GM23338 (cell line): ENCODE measurements around the gene AP2B1. TPM values are rescaled to one million over a fixed set of nuclear protein-coding genes. Genes with fewer than 3 reads are reported as not detected.
A peak's percentile ranks its signal among the peaks of the same experiment; 100 is the strongest.

Experiments used
- ATAC-seq: fragments of 200-7000 bp; cut with Tn5 transposase; 3 replicates; pipeline ENCODE4 v1.9.1; 2020
- DNase-seq: peaks from one replicate; pipeline ENCODE4 v3.0.0-alpha.2; 2015; ENCODE audit warnings: low spot score
- H2AFZ ChIP-seq: fragments of 200-600 bp; sonication (generic); 2 replicates; pipeline ENCODE4 v1.8.0; 2016; ENCODE audit warnings: antibody characterized with exemption, mild to moderate bottlenecking, moderate library complexity
- H3F3A ChIP-seq: fragments of 200-600 bp; sonication (generic); replicated peaks from 2 replicates; pipeline ENCODE4 v1.8.0; 2017; ENCODE audit warnings: antibody characterized with exemption, mixed run types, low read depth
- H3K27ac ChIP-seq: fragments of 200-600 bp; sonication (generic); 2 replicates; pipeline ENCODE4 v1.6.1; 2016; ENCODE audit warnings: low read depth
- H3K27me3 ChIP-seq: fragments of 200-600 bp; sonication (generic); 2 replicates; pipeline ENCODE4 v1.8.0; 2016; ENCODE audit warnings: mild to moderate bottlenecking, mixed run types, moderate library complexity; ENCODE audit not compliant: insufficient read depth
- H3K36me3 ChIP-seq: fragments of 200-600 bp; sonication (generic); 2 replicates; pipeline ENCODE4 v1.8.0; 2016; ENCODE audit warnings: mild to moderate bottlenecking; ENCODE audit not compliant: insufficient read depth
- H3K4me1 ChIP-seq: fragments of 200-600 bp; sonication (generic); 2 replicates; pipeline ENCODE4 v1.8.0; 2016; ENCODE audit warnings: mild to moderate bottlenecking, moderate library complexity; ENCODE audit not compliant: insufficient read depth
- H3K4me2 ChIP-seq: fragments of 200-600 bp; sonication (generic); 2 replicates; pipeline ENCODE4 v1.7.1; 2017; ENCODE audit warnings: mixed run types
- H3K4me3 ChIP-seq: fragments of 200-600 bp; sonication (generic); 2 replicates; pipeline ENCODE4 v1.6.1; 2016; ENCODE audit warnings: mixed run types
- H3K79me2 ChIP-seq: fragments of 200-600 bp; sonication (generic); replicated peaks from 2 replicates; pipeline ENCODE4 v1.8.0; 2017; ENCODE audit warnings: mild to moderate bottlenecking; ENCODE audit not compliant: insufficient read depth
- H3K9me2 ChIP-seq: fragments of 200-600 bp; sonication (generic); 2 replicates; pipeline ENCODE4 v1.8.0; 2017; ENCODE audit not compliant: insufficient read depth
- H4K20me1 ChIP-seq: fragments of 200-600 bp; sonication (generic); replicated peaks from 2 replicates; pipeline ENCODE4 v1.8.0; 2017; ENCODE audit warnings: mild to moderate bottlenecking; ENCODE audit not compliant: insufficient read depth
- H3K27ac Mint-ChIP-seq: 2 replicates; pipeline ENCODE4 v1.8.0; 2020; ENCODE audit warnings: inconsistent platforms, mild to moderate bottlenecking, moderate library complexity, mixed read lengths
- H3K27me3 Mint-ChIP-seq: 3 replicates; pipeline ENCODE4 v1.8.0; 2022; ENCODE audit warnings: low read depth, mild to moderate bottlenecking, moderate library complexity, mixed read lengths, inconsistent platforms; ENCODE audit not compliant: insufficient read depth, poor library complexity
- H3K36me3 Mint-ChIP-seq: 3 replicates; pipeline ENCODE4 v1.8.0; 2021; ENCODE audit warnings: low read depth, mild to moderate bottlenecking, inconsistent platforms, moderate library complexity, mixed read lengths
- H3K4me1 Mint-ChIP-seq: 3 replicates; pipeline ENCODE4 v1.8.0; 2020; ENCODE audit warnings: mild to moderate bottlenecking, inconsistent platforms, mixed read lengths
- H3K4me3 Mint-ChIP-seq: 3 replicates; pipeline ENCODE4 v1.8.0; 2021; ENCODE audit warnings: moderate library complexity, mild to moderate bottlenecking, inconsistent platforms, mixed read lengths
- H3K9me3 Mint-ChIP-seq: 3 replicates; pipeline ENCODE4 v1.8.0; 2020; ENCODE audit warnings: moderate library complexity, mild to moderate bottlenecking, inconsistent platforms, mixed read lengths
- CREB1 ChIP-seq: fragments of 250-450 bp; sonication (Bioruptor Pico); IDR thresholded peaks from 2 replicates; pipeline ENCODE4 v1.5.0; 2020; ENCODE audit warnings: low read depth, mild to moderate bottlenecking, moderate library complexity
- EZH2 ChIP-seq: fragments of 200-600 bp; sonication (generic); IDR thresholded peaks from one replicate; pipeline ENCODE4 v1.8.0; 2017; ENCODE audit warnings: antibody characterized with exemption, mild to moderate bottlenecking, low read depth; ENCODE audit not compliant: unreplicated experiment
- EZH2phosphoT487 ChIP-seq: fragments of 200-600 bp; sonication (generic); IDR thresholded peaks from one replicate; pipeline ENCODE4 v1.8.1; 2018; ENCODE audit warnings: antibody characterized with exemption; ENCODE audit not compliant: unreplicated experiment
- NANOG ChIP-seq: IDR thresholded peaks from 2 replicates; pipeline ENCODE4 v1.6.1; 2016; ENCODE audit warnings: antibody characterized with exemption, borderline replicate concordance
- polyA plus RNA-seq: library from polyadenylated mRNA; unstranded; fragments of >200 nt; fragmentation: Nextera tagmentation; extraction: Ambion mirVana; gene quantifications from 2 replicates; pipeline ENCODE4 v1.2.1, GENCODE V29; 2016
- total RNA-seq: library from RNA; depleted of rRNA; stranded (reverse); fragments of >200 nt; shearing (Covaris generic); gene quantifications from 2 replicates; pipeline ENCODE4 v1.2.3, GENCODE V29; 2014
- TF ChIP-seq, protein P1 (sequence below): fragments of 250-450 bp; sonication (Bioruptor Pico); IDR thresholded peaks from 2 replicates; pipeline ENCODE4 v1.5.0; 2020; ENCODE audit warnings: mild to moderate bottlenecking, moderate library complexity

The AP2B1 gene
- total and polyA plus RNA-seq, 2 experiments from 2014 or later = 89.7 to 144 TPM

GRCh38 chr17:35731917-35732805, 145.0 kb downstream of the AP2B1 start (continued):
- TF ChIP-seq, protein P1, sequence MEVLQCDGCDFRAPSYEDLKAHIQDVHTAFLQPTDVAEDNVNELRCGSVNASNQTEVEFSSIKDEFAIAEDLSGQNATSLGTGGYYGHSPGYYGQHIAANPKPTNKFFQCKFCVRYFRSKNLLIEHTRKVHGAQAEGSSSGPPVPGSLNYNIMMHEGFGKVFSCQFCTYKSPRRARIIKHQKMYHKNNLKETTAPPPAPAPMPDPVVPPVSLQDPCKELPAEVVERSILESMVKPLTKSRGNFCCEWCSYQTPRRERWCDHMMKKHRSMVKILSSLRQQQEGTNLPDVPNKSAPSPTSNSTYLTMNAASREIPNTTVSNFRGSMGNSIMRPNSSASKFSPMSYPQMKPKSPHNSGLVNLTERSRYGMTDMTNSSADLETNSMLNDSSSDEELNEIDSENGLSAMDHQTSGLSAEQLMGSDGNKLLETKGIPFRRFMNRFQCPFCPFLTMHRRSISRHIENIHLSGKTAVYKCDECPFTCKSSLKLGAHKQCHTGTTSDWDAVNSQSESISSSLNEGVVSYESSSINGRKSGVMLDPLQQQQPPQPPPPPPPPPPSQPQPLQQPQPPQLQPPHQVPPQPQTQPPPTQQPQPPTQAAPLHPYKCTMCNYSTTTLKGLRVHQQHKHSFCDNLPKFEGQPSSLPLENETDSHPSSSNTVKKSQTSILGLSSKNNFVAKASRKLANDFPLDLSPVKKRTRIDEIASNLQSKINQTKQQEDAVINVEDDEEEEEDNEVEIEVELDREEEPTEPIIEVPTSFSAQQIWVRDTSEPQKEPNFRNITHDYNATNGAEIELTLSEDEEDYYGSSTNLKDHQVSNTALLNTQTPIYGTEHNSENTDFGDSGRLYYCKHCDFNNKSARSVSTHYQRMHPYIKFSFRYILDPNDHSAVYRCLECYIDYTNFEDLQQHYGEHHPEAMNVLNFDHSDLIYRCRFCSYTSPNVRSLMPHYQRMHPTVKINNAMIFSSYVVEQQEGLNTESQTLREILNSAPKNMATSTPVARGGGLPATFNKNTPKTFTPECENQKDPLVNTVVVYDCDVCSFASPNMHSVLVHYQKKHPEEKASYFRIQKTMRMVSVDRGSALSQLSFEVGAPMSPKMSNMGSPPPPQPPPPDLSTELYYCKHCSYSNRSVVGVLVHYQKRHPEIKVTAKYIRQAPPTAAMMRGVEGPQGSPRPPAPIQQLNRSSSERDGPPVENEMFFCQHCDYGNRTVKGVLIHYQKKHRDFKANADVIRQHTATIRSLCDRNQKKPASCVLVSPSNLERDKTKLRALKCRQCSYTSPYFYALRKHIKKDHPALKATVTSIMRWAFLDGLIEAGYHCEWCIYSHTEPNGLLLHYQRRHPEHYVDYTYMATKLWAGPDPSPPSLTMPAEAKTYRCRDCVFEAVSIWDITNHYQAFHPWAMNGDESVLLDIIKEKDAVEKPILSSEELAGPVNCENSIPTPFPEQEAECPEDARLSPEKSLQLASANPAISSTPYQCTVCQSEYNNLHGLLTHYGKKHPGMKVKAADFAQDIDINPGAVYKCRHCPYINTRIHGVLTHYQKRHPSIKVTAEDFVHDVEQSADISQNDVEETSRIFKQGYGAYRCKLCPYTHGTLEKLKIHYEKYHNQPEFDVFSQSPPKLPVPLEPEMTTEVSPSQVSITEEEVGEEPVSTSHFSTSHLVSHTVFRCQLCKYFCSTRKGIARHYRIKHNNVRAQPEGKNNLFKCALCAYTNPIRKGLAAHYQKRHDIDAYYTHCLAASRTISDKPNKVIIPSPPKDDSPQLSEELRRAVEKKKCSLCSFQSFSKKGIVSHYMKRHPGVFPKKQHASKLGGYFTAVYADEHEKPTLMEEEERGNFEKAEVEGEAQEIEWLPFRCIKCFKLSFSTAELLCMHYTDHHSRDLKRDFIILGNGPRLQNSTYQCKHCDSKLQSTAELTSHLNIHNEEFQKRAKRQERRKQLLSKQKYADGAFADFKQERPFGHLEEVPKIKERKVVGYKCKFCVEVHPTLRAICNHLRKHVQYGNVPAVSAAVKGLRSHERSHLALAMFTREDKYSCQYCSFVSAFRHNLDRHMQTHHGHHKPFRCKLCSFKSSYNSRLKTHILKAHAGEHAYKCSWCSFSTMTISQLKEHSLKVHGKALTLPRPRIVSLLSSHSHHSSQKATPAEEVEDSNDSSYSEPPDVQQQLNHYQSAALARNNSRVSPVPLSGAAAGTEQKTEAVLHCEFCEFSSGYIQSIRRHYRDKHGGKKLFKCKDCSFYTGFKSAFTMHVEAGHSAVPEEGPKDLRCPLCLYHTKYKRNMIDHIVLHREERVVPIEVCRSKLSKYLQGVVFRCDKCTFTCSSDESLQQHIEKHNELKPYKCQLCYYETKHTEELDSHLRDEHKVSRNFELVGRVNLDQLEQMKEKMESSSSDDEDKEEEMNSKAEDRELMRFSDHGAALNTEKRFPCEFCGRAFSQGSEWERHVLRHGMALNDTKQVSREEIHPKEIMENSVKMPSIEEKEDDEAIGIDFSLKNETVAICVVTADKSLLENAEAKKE (CRISPR knock-in tag) = no peak

- ATAC-seq = no peak
- Mint-ChIP-seq H3K36me3 (no peaks in the 10 kb centered on the region; the same call in 2 of the 3 replicates), H3K9me3 (no peaks in the 10 kb centered on the region), H3K27me3 (peaks cover 15% of the 10 kb centered on the region), H3K4me3 (peak overlapping the region; percentile 91), H3K4me1 (peaks cover 31% of the 10 kb centered on the region), H3K27ac (no peak overlapping the region)
- Histone ChIP-seq H3K4me1 (peaks cover 26% of the 10 kb centered on the region), H3K27me3 (peaks cover 13% of the 10 kb centered on the region), H3K36me3 (no peaks in the 10 kb centered on the region), H3F3A (0 out of 2 replicates have a peak, but pooled peaks cover 3% of the 10 kb centered on the region), H2AFZ (no peak overlapping the region), H4K20me1 (no peaks in the 10 kb centered on the region; the same call in 1 of the 2 replicates), H3K4me3 (peak overlapping the region; percentile 89), H3K27ac (no peak overlapping the region), H3K79me2 (no peaks in the 10 kb centered on the region), H3K9me2 (no peaks in the 10 kb centered on the region), H3K4me2 (peak overlapping the region; percentile 93)
- DNase-seq = peak; percentile 39
- TF ChIP-seq CREB1 (no peak), EZH2 (no peak), NANOG (no peak), EZH2phosphoT487 (no peak)
- TF ChIP-seq, protein P1 (CRISPR knock-in tag) = no peak
Measured at GRCh38 chr17:35732806-35733136, 145.6 kb downstream of the AP2B1 start.
